Breast epithelium (tissue), 4 donors: ENCODE measurements around the gene OR5B3. TPM values are rescaled to one million over a fixed set of nuclear protein-coding genes. Genes with fewer than 3 reads are reported as not detected.
"Not testable (repeated sequence)": the region's sequence is repeated elsewhere in the genome, so short reads cannot be mapped to it uniquely, and the experiment has no call there.

ENCODE experiments used
- DNase-seq, 2 donors: peaks; one replicate each; pipeline ENCODE4 v3.0.0-alpha.2; 2019; ENCODE audit warnings: low spot score in 2 of 2
- H3K27ac ChIP-seq, 2 donors: fragments of 200-600 bp; sonication (generic) in 1 of 2; one replicate each; pipeline ENCODE4 v1.5.1; 2016 to 2019; ENCODE audit warnings: mild to moderate bottlenecking in 1 of 2
- H3K27me3 ChIP-seq, 2 donors: fragments of 200-600 bp; sonication (generic) in 1 of 2; one replicate each; pipeline versions ENCODE4 v1.5.1 to v1.6.0; 2017 to 2019; ENCODE audit warnings: control low read depth in 1 of 2, mild to moderate bottlenecking in 1 of 2
- H3K36me3 ChIP-seq: fragments of 200-600 bp; one replicate; pipeline ENCODE4 v1.5.1; 2019
- H3K4me1 ChIP-seq, 2 donors: fragments of 200-600 bp; sonication (generic); one replicate each; pipeline ENCODE4 v1.5.1; 2016 to 2019; ENCODE audit warnings: control low read depth in 1 of 2
- H3K4me3 ChIP-seq, 3 donors: fragments of 200-600 bp; sonication (generic); 1 replicate in 2 of 3; 2 replicates in 1 of 3; pipeline ENCODE4 v1.5.1; 2016 to 2019; ENCODE audit warnings: mild to moderate bottlenecking in 3 of 3, moderate library complexity in 2 of 3
- H3K9me3 ChIP-seq, 2 donors: fragments of 200-600 bp; sonication (generic) in 1 of 2; one replicate each; pipeline ENCODE4 v1.5.1; 2016 to 2019; ENCODE audit warnings: control low read depth in 1 of 2
- POLR2A ChIP-seq: fragments of 450-650 bp; IDR thresholded peaks from one replicate; pipeline ENCODE4 v1.6.1; 2016; ENCODE audit warnings: antibody characterized with exemption, mild to moderate bottlenecking, moderate library complexity
- POLR2AphosphoS5 ChIP-seq, 3 donors: sonication (generic); formaldehyde crosslinking; IDR thresholded peaks; one replicate each; pipeline ENCODE4 v1.6.1; 2017; ENCODE audit warnings: antibody characterized with exemption in 3 of 3
- intact Hi-C: fragments of 100-400 bp; cut with DNase I; formaldehyde crosslinking; loops from one replicate; pipeline ENCODE4 v1.15.1; 2023; ENCODE audit warnings: low total_unique reads
- total RNA-seq, 3 donors: library from RNA; depleted of rRNA; stranded (reverse); fragments of >200 nt; gene quantifications; one replicate each; pipeline ENCODE4 v1.1.0, GENCODE V29; 2016
- TF ChIP-seq, protein P1 (sequence below), 3 donors: fragments of 450-650 bp; IDR thresholded peaks; one replicate each; pipeline ENCODE4 v1.5.1; 2016 to 2017; ENCODE audit warnings: antibody characterized with exemption in 3 of 3, mild to moderate bottlenecking in 3 of 3, moderate library complexity in 3 of 3

The OR5B3 gene
- total RNA-seq, 3 donors from 2014 or later: not detected

DNA sequence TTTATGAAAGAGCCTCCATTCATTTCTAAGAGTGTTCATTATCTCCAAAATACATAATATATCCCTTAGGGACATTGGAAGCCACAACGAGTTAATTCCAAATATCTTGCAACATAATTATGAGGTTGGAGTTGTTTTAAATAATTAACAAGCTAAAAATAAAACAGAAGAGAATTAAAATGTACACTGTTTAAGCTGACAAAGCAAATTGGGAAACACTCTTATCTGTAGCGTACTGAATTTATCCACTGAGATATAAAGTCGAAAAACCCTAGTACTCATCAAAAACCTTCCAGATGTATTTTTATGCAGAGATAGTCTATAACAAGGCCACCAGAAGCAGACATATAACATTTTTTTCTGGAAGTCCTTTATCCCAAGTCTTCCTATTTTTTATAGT lies 27.5 kb upstream of the OR5B3 start:
- Histone ChIP-seq H3K4me3 (no peak overlapping the region), H3K27ac (no peak overlapping the region), H3K4me1 (no peaks in the 10 kb centered on the region), H3K27me3 (no peaks in the 10 kb centered on the region), H3K9me3 (peaks cover 0 to 16% of the 10 kb centered on the region in 2 donors), H3K36me3 (no peaks in the 10 kb centered on the region)
- intact Hi-C loops: no loop called here
- TF ChIP-seq, protein P1, sequence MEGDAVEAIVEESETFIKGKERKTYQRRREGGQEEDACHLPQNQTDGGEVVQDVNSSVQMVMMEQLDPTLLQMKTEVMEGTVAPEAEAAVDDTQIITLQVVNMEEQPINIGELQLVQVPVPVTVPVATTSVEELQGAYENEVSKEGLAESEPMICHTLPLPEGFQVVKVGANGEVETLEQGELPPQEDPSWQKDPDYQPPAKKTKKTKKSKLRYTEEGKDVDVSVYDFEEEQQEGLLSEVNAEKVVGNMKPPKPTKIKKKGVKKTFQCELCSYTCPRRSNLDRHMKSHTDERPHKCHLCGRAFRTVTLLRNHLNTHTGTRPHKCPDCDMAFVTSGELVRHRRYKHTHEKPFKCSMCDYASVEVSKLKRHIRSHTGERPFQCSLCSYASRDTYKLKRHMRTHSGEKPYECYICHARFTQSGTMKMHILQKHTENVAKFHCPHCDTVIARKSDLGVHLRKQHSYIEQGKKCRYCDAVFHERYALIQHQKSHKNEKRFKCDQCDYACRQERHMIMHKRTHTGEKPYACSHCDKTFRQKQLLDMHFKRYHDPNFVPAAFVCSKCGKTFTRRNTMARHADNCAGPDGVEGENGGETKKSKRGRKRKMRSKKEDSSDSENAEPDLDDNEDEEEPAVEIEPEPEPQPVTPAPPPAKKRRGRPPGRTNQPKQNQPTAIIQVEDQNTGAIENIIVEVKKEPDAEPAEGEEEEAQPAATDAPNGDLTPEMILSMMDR (IDR thresholded peaks at IDR 0.05): no peak
- TF ChIP-seq POLR2A: no peak
- no peak for TF ChIP-seq POLR2AphosphoS5 (IDR thresholded peaks at IDR 0.05)
- no peak for DNase-seq

DNA sequence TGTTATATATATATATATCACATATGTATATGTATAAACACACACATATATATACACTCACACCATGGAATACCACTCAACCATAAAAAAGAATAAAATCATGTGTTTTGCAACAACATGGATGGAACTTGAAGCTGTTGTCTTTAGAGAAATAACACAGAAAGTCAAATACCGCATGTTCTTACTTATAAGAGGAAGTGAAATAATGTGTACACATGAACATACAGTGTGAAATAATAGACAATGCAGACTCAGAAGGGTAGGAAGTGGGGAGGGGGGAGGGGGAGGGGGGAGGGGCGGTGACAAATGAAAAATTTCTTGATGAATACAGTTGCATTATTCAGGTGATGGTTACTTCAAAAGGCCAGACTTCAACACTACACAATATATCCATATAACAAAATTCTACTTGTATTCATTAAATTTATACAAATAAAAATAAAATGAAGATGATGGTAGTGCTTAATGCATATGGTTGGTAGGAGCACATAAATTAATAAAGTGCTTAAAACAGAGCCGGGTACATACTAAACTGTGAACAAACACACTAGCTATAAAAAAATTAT lies 27.0 kb upstream of the OR5B3 start:
- intact Hi-C loops: no loop called here

DNA sequence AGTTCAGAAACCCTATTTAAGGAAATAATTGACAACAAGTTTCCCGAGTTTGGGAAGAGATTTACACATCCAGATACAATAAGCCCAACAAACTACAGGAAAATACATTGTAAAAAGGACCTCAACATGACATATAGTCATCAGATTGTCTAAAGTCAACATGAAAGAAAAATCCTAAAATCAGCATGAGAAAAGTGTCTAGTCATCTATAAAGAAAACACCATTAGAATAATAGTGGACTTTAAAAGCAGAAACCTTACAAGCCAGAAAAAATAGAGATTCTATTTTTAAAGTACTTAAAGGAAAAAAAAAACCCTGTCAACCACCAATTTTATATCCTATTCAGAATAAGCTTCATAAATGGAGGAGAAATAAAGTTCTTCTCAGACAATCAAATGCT lies 22.6 kb upstream of the OR5B3 start:
- intact Hi-C loops: no loop called here
- peaks cover 0 to 10% of the 10 kb centered on the region in 2 donors for H3K9me3 ChIP-seq
- no peak overlapping the region for H3K4me3 ChIP-seq
- no peaks in the 10 kb centered on the region for H3K4me1 ChIP-seq
- TF ChIP-seq POLR2A: no peak
- no peak for TF ChIP-seq POLR2AphosphoS5 (IDR thresholded peaks at IDR 0.05)
- TF ChIP-seq, protein P1 (IDR thresholded peaks at IDR 0.05): no peak
- DNase-seq: no peak
- no peaks in the 10 kb centered on the region for H3K36me3 ChIP-seq
- H3K27ac ChIP-seq: no peak overlapping the region
- no peaks in the 10 kb centered on the region for H3K27me3 ChIP-seq

More for the DNA sequence above, 27.0 kb upstream of the OR5B3 start:
- no peaks in the 10 kb centered on the region for H3K27me3 ChIP-seq
- TF ChIP-seq POLR2A (no peak), POLR2AphosphoS5 (IDR thresholded peaks at IDR 0.05) (no peak)
- TF ChIP-seq, protein P1 (IDR thresholded peaks at IDR 0.05): no peak
- no peak for DNase-seq
- H3K9me3 ChIP-seq: peaks cover 0 to 18% of the 10 kb centered on the region in 2 donors
- no peaks in the 10 kb centered on the region for H3K4me1 ChIP-seq
- H3K27ac ChIP-seq: no peak overlapping the region
- H3K36me3 ChIP-seq: no peaks in the 10 kb centered on the region
- no peak overlapping the region for H3K4me3 ChIP-seq

DNA sequence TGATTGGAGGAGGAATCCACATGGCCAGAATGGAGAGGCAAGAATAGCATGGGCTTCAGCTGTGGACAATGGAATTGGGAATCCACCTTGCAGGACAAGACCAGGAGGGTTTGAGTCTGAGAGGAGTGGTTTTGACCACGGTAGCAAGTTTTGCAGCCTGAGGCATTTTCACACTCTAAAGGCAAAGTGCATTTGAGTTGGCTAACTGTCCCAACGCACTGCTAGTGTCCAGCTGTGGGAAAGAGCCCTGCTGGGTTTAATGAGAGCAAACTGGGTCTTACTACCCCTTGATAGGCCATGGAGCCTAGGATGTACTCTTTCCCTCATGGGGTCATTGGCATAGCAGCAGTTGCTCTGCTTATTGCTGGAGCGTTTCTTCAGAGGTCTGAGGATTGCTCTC lies 21.3 kb upstream of the OR5B3 start, which contains the start of gene OR5B2:
TSS of gene OR5B2 (minus strand) at position 101 of the 400 bp plus-strand sequence. CDS start 4,860 bp downstream, outside the sequence.
- TF ChIP-seq, protein P1 (IDR thresholded peaks at IDR 0.05): no peak
- no peak for TF ChIP-seq POLR2A
- TF ChIP-seq POLR2AphosphoS5 (IDR thresholded peaks at IDR 0.05): no peak
- intact Hi-C loops: no loop called here
- Histone ChIP-seq H3K36me3 (no peaks in the 10 kb centered on the region), H3K27ac (no peak within 1 kb of the TSS), H3K4me1 (no peaks in the 10 kb centered on the region), H3K9me3 (peaks cover 0 to 10% of the 10 kb centered on the region in 2 donors), H3K27me3 (no peaks in the 10 kb centered on the region), H3K4me3 (no peak within 1 kb of the TSS)
- no peak for DNase-seq

DNA sequence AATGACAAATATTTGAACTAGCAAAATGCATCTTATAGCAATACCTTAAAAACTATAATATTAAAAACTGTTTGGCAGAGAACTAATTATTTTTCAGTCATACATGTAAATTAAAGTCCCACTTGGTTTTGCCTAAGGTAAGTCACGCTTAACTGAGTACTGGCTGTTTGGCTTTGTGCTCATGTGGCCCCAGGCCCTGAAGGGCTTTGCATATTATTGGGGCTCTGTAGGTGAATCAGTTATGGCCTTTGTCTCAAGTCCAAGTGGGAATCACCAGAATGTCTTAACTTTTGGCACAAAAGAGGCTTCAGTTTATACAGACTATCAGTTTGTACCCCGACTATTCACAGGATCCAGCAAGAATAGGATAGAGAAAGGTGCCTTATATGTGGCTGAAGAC lies 7.1 kb downstream of the OR5B3 start:
- H3K27me3 ChIP-seq, H3K4me3 ChIP-seq, H3K36me3 ChIP-seq, H3K4me1 ChIP-seq, H3K9me3 ChIP-seq, DNase-seq, H3K27ac ChIP-seq, intact Hi-C loops: not testable (repeated sequence)
